ENCODE data around the gene ANKS1A. TPM values are rescaled to one million over a fixed set of nuclear protein-coding genes. Genes with fewer than 3 reads are reported as not detected.
"Not testable (repeated sequence)": the region's sequence is repeated elsewhere in the genome, so short reads cannot be mapped to it uniquely, and the experiment has no call there.

The ANKS1A gene
- total RNA-seq, 4 donors from 2014 or later, result 12.1 to 31.8 (median 24.1) TPM

DNA sequence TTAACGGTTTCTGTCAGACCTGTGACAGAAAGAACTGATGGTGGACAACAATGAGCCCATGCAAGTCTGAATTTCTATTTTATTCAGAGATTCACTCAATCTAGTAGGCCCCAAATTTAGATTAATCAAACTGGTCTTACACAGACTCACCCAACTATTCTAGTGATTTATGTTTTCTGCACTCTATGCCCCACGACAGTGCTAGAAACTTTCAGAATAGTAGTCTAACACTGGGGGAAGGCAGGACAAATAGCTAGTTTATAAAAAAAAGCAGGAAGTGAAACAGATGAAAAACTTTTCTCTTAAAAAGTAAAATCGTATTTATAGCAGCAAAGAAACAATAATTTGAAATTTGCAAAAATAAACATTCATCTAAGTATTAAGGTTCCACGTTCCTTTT, 247.1 kb downstream of the ANKS1A start:
- TF ChIP-seq CTCF (IDR thresholded peaks at IDR 0.05) (no peak), POLR2A (IDR thresholded peaks at IDR 0.05) (no peak)
- Histone ChIP-seq H3K27me3 (no peaks in the 10 kb centered on the region), H3K36me3 (no peaks in the 10 kb centered on the region), H3K9me3 (no peaks in the 10 kb centered on the region), H3K27ac (no peak overlapping the region), H3K4me1 (no peaks in the 10 kb centered on the region), H3K4me3 (no peak overlapping the region)
- no peak for DNase-seq
- intact Hi-C loops (cut with DNase I; ENCODE audit: low total_unique reads), result no loop called here

DNA sequence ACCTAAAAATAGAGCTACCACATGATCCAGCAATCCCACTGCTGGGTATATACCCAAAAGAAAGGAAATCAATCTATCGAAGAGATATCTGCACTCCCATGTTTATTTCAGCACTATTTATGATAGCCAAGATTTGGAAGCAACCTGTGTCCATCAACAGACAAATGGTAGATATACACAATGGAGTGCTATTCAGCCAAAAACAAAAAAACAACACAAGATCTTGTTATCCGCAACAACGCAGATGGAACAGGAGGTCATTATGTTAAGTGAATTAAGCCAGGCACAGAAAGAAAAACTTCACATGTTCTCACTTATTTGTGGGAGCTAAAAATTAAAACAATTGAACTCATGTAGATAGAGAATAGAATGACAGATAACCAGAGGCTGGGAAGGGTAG, 249.1 kb downstream of the ANKS1A start:
- intact Hi-C loops (cut with DNase I; ENCODE audit: low total_unique reads); H3K9me3 ChIP-seq; H3K27me3 ChIP-seq; DNase-seq; H3K36me3 ChIP-seq; H3K4me3 ChIP-seq; H3K27ac ChIP-seq; H3K4me1 ChIP-seq: not testable (repeated sequence)

DNA sequence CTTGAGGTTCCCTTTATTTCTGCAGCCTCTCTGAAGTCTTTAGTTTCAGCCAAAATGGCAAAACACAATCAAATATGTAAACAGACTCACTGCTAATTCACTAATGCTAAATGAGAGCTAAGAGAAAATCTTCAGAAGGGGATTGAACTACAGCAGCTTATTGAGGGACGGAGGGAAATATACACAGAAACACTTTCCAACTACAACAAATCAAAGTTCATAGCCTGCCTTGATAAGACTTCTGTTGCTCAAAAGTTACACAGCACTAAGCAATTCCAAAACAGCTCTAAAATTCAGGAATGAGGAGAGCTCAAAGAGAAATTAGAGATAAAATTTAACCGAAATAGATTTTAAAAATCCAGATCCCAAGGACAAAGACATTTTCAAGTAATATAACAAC, 250.4 kb downstream of the ANKS1A start:
- DNase-seq, result no peak
- no peak overlapping the region for H3K4me3 ChIP-seq
- no peaks in the 10 kb centered on the region for H3K9me3 ChIP-seq
- intact Hi-C loops (cut with DNase I; ENCODE audit: low total_unique reads), result no loop called here
- no peak overlapping the region for H3K27ac ChIP-seq
- no peaks in the 10 kb centered on the region for H3K4me1 ChIP-seq
- H3K27me3 ChIP-seq, result no peaks in the 10 kb centered on the region
- H3K36me3 ChIP-seq, result no peaks in the 10 kb centered on the region
- TF ChIP-seq POLR2A (IDR thresholded peaks at IDR 0.05) (no peak), CTCF (IDR thresholded peaks at IDR 0.05) (no peak)

DNA sequence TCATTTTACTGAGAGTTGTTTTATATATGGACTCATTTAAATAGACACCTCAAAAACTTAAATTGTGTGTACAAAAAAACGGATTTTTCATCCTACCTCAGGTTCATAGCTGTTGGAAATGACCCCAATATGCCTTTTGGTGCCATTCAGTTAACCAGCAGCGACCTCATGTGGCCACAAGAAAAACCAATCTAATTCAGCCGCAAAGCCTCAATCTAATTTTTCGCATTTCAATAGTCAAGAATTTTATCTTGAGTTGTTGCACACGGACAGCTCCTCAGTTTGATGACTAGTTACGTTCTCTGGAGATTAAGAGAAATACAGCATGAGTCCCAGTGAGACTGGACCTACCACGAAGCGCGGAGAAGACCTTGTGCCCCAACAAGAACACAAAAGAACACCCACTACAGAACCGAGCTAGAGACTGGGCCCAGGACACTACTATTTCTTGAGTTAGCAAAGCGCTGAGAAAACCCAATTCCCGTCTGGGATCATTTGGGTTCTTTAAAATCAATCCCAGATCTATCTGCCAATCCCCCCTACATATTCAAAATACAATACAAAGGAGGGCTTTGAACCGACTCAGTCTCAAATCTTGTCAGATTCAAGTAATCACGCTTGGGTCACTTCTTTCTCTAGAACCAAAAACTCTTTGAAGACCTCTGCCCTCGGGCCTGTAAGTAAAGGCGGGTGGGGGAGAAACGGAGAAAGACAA, 251.0 kb downstream of the ANKS1A start:
- no peak overlapping the region for H3K27ac ChIP-seq
- DNase-seq, result peak; percentile 40 to 57
- H3K4me1 ChIP-seq, result no peaks in the 10 kb centered on the region

DNA sequence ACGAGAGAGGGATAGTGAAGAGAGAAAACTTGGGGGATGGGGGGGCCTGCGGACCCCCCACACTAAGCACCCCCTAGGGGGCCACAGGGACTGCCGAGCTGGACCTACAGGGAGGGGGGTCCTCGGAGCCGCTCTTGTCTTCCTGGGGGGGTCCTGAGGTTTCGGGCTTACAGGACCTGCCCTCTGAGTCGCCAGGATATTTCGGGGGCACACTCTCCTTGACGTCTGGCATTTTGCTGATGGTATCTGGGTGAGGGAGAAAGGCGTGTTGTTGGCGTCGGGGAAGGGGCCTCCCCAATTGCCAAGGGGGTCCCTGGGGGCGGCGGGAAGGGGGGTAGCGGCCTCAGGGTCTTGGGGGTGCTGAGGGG, 251.6 kb downstream of the ANKS1A start:
- H3K27me3 ChIP-seq, result no peaks in the 10 kb centered on the region
- H3K36me3 ChIP-seq, result no peaks in the 10 kb centered on the region
- no peak overlapping the region for H3K27ac ChIP-seq
- no peak for DNase-seq
- intact Hi-C loops (cut with DNase I; ENCODE audit: low total_unique reads), result loop anchor here (10.0 kb wide), 1 partner anchor 156 kb away; no protein-coding TSS in a partner anchor
- no peak for TF ChIP-seq POLR2A (IDR thresholded peaks at IDR 0.05)
- TF ChIP-seq CTCF (IDR thresholded peaks at IDR 0.05), result no peak
- no peak overlapping the region for H3K4me3 ChIP-seq
- no peaks in the 10 kb centered on the region for H3K4me1 ChIP-seq
- H3K9me3 ChIP-seq, result no peaks in the 10 kb centered on the region

More for the DNA sequence above, 251.0 kb downstream of the ANKS1A start:
- no peaks in the 10 kb centered on the region for H3K36me3 ChIP-seq
- intact Hi-C loops (cut with DNase I; ENCODE audit: low total_unique reads), result loop anchor here (10.0 kb wide), 1 partner anchor 155 kb away; no protein-coding TSS in a partner anchor
- no peaks in the 10 kb centered on the region for H3K9me3 ChIP-seq
- H3K27me3 ChIP-seq, result no peaks in the 10 kb centered on the region
- H3K4me3 ChIP-seq, result no peak overlapping the region
- no peak for TF ChIP-seq POLR2A (IDR thresholded peaks at IDR 0.05)
- TF ChIP-seq CTCF (IDR thresholded peaks at IDR 0.05), result peak; percentile 78 to 91 (median 84)

Small RNA genes within 50 kb of the gene (small RNA-seq; reads per million reads assigned to genes)
- gene AL138721.1, result not detected

Other genes starting within 250 kb of the ANKS1A start
- 10 to 100 TPM in 3 of 4 donors, 1 to 10 TPM in 1; 9.0 to 70.8 (median 35.0) TPM for gene ILRUN, start 192.5 kb upstream of the ANKS1A start, total RNA-seq
- 10 to 100 TPM; 26.0 to 95.3 (median 55.6) TPM for gene SNRPC, start 131.8 kb upstream of the ANKS1A start, total RNA-seq
- 10 to 100 TPM in 1 of 4 donors, 1 to 10 TPM in 3; 2.1 to 16.2 (median 6.6) TPM for gene BLTP3A, start 97.2 kb upstream of the ANKS1A start, total RNA-seq
- gene TAF11, start 1.2 kb upstream of the ANKS1A start, total RNA-seq, result 10 to 100 TPM; 12.8 to 24.8 (median 19.8) TPM